CD4-positive, CD25-positive, alpha-beta regulatory T cell (primary cell): ENCODE results near the gene FAM43B. TPM values are rescaled to one million over a fixed set of nuclear protein-coding genes. Genes with fewer than 3 reads are reported as not detected.

ENCODE experiments used
- ATAC-seq, 2 donors: fragments of 150-1000 bp; cut with Tn5 transposase; one replicate each; pipeline ENCODE4 v1.10.0; 2021; ENCODE audit warnings: low read depth in 2 of 2, moderate number of reproducible peaks in 2 of 2, moderate library complexity in 1 of 2
- DNase-seq, 3 donors: peaks; one replicate each; pipeline versions ENCODE4 v3.0.0 to v3.0.0-alpha.2; 2012 to 2022; ENCODE audit warnings: mixed read lengths in 1 of 3
- H3K27ac ChIP-seq: one replicate; pipeline ENCODE4 v1.7.0; 2013; ENCODE audit warnings: mild to moderate bottlenecking, low read length; ENCODE audit not compliant: insufficient read depth, poor library complexity, severe bottlenecking
- H3K27me3 ChIP-seq: one replicate; pipeline ENCODE4 v1.7.0; 2013; ENCODE audit warnings: low read length; ENCODE audit not compliant: control insufficient read depth, insufficient read depth
- H3K36me3 ChIP-seq: one replicate; pipeline ENCODE4 v1.7.0; 2013; ENCODE audit warnings: mild to moderate bottlenecking, low read length, moderate library complexity; ENCODE audit not compliant: control insufficient read depth, insufficient read depth
- H3K4me1 ChIP-seq: 2 replicates; pipeline ENCODE4 v1.7.0; 2013; ENCODE audit warnings: mild to moderate bottlenecking, low read length; ENCODE audit not compliant: insufficient read depth, control insufficient read depth, poor library complexity, severe bottlenecking
- H3K4me3 ChIP-seq: one replicate; pipeline ENCODE4 v1.7.0; 2013; ENCODE audit warnings: low read depth, mild to moderate bottlenecking, low read length, moderate library complexity
- H3K9me3 ChIP-seq, 2 experiments: 1 replicate in 1 of 2; 2 replicates in 1 of 2; pipeline ENCODE4 v1.7.0; 2013; ENCODE audit warnings: low read length in 2 of 2, mild to moderate bottlenecking in 1 of 2, moderate library complexity in 1 of 2; ENCODE audit not compliant: control insufficient read depth in 2 of 2
- H3K27ac Mint-ChIP-seq, 3 donors: one replicate each; pipeline ENCODE4 v1.8.0; 2020 to 2022; ENCODE audit warnings: mild to moderate bottlenecking in 3 of 3, mixed read lengths in 3 of 3, moderate library complexity in 2 of 3
- H3K27me3 Mint-ChIP-seq: one replicate; pipeline ENCODE4 v1.8.0; 2022; ENCODE audit warnings: mild to moderate bottlenecking, mixed read lengths
- H3K36me3 Mint-ChIP-seq: one replicate; pipeline ENCODE4 v1.8.0; 2020; ENCODE audit warnings: mixed read lengths
- H3K4me1 Mint-ChIP-seq, 4 donors: one replicate each; pipeline ENCODE4 v1.8.0; 2020 to 2022; ENCODE audit warnings: mixed read lengths in 4 of 4, mild to moderate bottlenecking in 1 of 4
- H3K4me3 Mint-ChIP-seq, 4 donors: one replicate each; pipeline ENCODE4 v1.8.0; 2020 to 2022; ENCODE audit warnings: mild to moderate bottlenecking in 4 of 4, mixed read lengths in 4 of 4, moderate library complexity in 3 of 4
- H3K9me3 Mint-ChIP-seq, 7 donors: one replicate each; pipeline ENCODE4 v1.8.0; 2020 to 2022; ENCODE audit warnings: mixed read lengths in 7 of 7, mild to moderate bottlenecking in 3 of 7, moderate library complexity in 2 of 7
- polyA plus RNA-seq, 4 donors: library from polyadenylated mRNA; unstranded; fragments of 300-500 nt; fragmentation: Illumina TruSeq; gene quantifications; one replicate each; pipeline ENCODE4 v1.2.3, GENCODE V29; 2021
- total RNA-seq: library from RNA; stranded (reverse); gene quantifications from one replicate; pipeline ENCODE4 v1.2.3, GENCODE V29; 2022

Gene FAM43B
- total and polyA plus RNA-seq, 5 donors from 2014 or later: not detected

DNA sequence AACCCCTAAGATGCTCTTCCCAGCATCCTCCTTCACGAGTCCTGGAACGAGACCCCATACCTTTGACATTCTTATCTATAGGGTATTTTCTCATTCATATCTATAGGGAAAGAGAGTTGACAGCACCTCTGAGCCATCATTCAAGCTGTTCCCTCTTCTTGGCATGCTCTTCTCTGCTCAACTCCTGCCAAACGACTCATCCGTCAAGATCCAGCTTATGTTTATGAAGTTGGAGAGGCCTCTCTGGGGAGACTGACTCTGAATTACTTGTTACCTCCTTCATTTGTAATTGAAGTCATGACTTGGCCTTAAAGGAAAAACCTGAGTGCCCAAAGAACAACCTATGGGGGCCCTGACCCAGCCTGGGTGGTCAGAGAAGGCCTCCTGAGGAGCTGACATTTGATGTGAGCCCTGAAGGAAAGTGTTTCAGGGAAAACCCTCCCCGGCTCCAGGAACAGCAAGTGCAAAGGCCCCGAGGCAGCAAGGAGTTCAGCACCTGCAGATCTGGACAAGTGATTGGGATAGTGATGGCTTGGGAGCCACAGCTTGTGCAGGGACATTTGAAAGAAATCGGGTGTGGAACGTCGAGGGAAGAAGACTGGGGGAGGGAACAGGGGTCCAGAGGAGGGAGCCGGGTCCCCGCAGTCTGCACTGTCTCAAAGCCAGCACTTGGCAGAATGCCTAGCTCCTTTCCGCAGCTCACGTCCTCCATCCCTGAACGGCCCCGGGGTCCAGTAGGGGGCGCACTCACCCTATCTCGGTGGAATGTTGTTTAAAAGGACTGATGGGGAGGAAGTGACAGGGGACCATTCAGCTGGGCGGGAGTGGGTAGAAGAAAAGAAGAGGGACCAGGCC, 22.5 kb downstream of the FAM43B start:
- H3K27me3 ChIP-seq: no peaks in the 10 kb centered on the region
- H3K4me1 ChIP-seq: no peaks in the 10 kb centered on the region
- no peak overlapping the region for H3K27ac ChIP-seq
- H3K36me3 ChIP-seq: no peaks in the 10 kb centered on the region
- Mint-ChIP-seq H3K4me1 (peaks cover 0 to 6% (median 4%) of the 10 kb centered on the region in 4 donors), H3K9me3 (peaks cover 0 to 6% (median 2%) of the 10 kb centered on the region in 7 donors), H3K4me3 (no peak overlapping the region), H3K36me3 (no peaks in the 10 kb centered on the region), H3K27me3 (peaks cover 18% of the 10 kb centered on the region), H3K27ac (no peak overlapping the region)
- H3K4me3 ChIP-seq: no peak overlapping the region
- ATAC-seq (peak; percentile 31 to 50), DNase-seq (peak; percentile 11 to 73 (median 36))
- H3K9me3 ChIP-seq: no peaks in the 10 kb centered on the region

DNA sequence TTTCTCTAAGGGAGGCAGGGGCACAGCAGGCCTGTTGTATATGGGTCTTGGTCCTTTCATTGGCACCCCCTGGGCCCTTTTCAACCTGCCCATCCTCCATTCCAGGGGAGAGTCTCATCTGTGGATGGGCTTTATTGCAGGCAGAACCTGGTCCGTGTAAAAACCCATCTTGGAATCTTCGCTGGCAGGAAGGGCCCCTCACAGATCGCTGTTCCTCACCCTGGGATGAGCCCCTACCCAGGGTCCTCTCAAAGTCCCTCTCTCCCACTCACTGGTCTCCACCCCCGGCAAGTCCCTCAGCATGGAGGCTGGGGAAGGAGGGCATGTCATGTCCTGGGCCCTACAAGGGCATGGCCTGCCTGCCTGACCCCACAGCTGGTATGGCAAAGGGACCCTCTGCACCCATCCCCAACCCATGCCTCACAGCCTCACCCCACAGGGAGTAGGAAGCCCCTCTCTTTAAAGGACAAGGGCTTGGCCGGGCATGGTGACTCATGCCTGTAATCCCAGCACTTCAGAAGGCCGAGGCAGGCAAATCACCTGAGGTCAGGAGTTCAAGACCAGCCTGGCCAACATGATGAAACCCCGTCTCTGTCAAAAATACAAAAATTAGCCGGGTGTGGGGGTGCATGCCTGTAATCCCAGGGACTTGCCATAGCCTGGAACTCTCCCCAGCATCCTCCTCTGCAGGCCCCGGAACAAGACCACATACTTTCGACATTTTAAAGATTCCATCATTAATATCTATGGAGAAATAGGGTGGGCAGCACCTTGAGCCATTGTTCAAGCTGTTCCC, 23.4 kb downstream of the FAM43B start:
- H3K9me3 Mint-ChIP-seq: peaks cover 0 to 6% (median 2%) of the 10 kb centered on the region in 7 donors
- no peak overlapping the region for H3K27ac Mint-ChIP-seq
- no peaks in the 10 kb centered on the region for H3K36me3 Mint-ChIP-seq
- ATAC-seq (no peak), DNase-seq (no peak)
- no peak overlapping the region for H3K4me3 Mint-ChIP-seq
- Histone ChIP-seq H3K36me3 (no peaks in the 10 kb centered on the region), H3K4me3 (no peak overlapping the region), H3K4me1 (no peaks in the 10 kb centered on the region), H3K27me3 (no peaks in the 10 kb centered on the region), H3K27ac (no peak overlapping the region), H3K9me3 (no peaks in the 10 kb centered on the region)
- peaks cover 0 to 6% (median 4%) of the 10 kb centered on the region in 4 donors for H3K4me1 Mint-ChIP-seq
- H3K27me3 Mint-ChIP-seq: peaks cover 18% of the 10 kb centered on the region

GRCh38 chr1:20578062-20578461, 25.7 kb downstream of the FAM43B start:
- Mint-ChIP-seq H3K4me3 (no peak overlapping the region), H3K4me1 (peaks cover 0 to 6% (median 4%) of the 10 kb centered on the region in 4 donors), H3K27ac (no peak overlapping the region), H3K36me3 (no peaks in the 10 kb centered on the region), H3K9me3 (peaks cover 0 to 2% (median 0%) of the 10 kb centered on the region in 7 donors), H3K27me3 (peaks cover 21% of the 10 kb centered on the region)
- Histone ChIP-seq H3K4me3 (no peak overlapping the region), H3K4me1 (no peaks in the 10 kb centered on the region), H3K27me3 (no peaks in the 10 kb centered on the region), H3K36me3 (no peaks in the 10 kb centered on the region), H3K9me3 (no peaks in the 10 kb centered on the region), H3K27ac (no peak overlapping the region)
- no peak for ATAC-seq
- no peak for DNase-seq

- no peaks in the 10 kb centered on the region for H3K36me3 Mint-ChIP-seq
- no peak overlapping the region for H3K27ac ChIP-seq
- no peaks in the 10 kb centered on the region for H3K4me1 ChIP-seq
- ATAC-seq: no peak
- no peaks in the 10 kb centered on the region for H3K9me3 ChIP-seq
- no peak overlapping the region for H3K27ac Mint-ChIP-seq
- H3K4me1 Mint-ChIP-seq: peaks cover 0 to 3% (median under 1%) of the 10 kb centered on the region in 4 donors
- no peak for DNase-seq
- peaks cover 14% of the 10 kb centered on the region for H3K27me3 Mint-ChIP-seq
- H3K27me3 ChIP-seq: no peaks in the 10 kb centered on the region
- H3K4me3 Mint-ChIP-seq: no peak overlapping the region
- H3K4me3 ChIP-seq: no peak overlapping the region
- peaks cover 0 to 2% (median 0%) of the 10 kb centered on the region in 7 donors for H3K9me3 Mint-ChIP-seq
- H3K36me3 ChIP-seq: no peaks in the 10 kb centered on the region
Measured at GRCh38 chr1:20578721-20579395, 26.5 kb downstream of the FAM43B start.

DNA sequence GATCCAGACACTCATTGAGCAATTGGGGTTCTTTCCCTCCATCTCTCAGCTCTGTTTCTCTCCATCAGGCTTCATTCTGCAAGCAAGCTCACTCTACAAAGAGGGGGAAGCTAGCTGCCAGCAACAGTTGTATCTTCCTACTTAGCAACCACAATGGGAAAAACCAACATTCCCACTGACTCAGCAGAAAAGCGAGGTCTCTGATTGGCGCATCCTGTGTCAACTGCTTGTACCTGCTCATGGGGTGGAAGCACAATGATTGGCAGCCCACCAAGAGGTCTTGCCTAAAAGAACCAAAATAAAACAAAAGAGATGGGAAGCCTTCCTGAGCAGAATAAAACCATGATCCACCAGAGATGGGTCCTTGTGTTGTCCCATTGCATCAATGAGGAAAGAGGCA, 32.5 kb downstream of the FAM43B start:
- no peak overlapping the region for H3K4me3 Mint-ChIP-seq
- no peak overlapping the region for H3K27ac ChIP-seq
- peaks cover 3% of the 10 kb centered on the region for H3K27me3 ChIP-seq
- H3K36me3 ChIP-seq: no peaks in the 10 kb centered on the region
- no peak for DNase-seq
- H3K4me1 Mint-ChIP-seq: peaks cover 0 to 13% (median 5%) of the 10 kb centered on the region in 4 donors
- H3K4me1 ChIP-seq: no peaks in the 10 kb centered on the region
- peaks cover 0 to 3% (median 0%) of the 10 kb centered on the region in 7 donors for H3K9me3 Mint-ChIP-seq
- no peak for ATAC-seq
- no peaks in the 10 kb centered on the region for H3K9me3 ChIP-seq
- no peak overlapping the region for H3K27ac Mint-ChIP-seq
- peaks cover 55% of the 10 kb centered on the region for H3K27me3 Mint-ChIP-seq
- no peak overlapping the region for H3K4me3 ChIP-seq
- no peaks in the 10 kb centered on the region for H3K36me3 Mint-ChIP-seq

DNA sequence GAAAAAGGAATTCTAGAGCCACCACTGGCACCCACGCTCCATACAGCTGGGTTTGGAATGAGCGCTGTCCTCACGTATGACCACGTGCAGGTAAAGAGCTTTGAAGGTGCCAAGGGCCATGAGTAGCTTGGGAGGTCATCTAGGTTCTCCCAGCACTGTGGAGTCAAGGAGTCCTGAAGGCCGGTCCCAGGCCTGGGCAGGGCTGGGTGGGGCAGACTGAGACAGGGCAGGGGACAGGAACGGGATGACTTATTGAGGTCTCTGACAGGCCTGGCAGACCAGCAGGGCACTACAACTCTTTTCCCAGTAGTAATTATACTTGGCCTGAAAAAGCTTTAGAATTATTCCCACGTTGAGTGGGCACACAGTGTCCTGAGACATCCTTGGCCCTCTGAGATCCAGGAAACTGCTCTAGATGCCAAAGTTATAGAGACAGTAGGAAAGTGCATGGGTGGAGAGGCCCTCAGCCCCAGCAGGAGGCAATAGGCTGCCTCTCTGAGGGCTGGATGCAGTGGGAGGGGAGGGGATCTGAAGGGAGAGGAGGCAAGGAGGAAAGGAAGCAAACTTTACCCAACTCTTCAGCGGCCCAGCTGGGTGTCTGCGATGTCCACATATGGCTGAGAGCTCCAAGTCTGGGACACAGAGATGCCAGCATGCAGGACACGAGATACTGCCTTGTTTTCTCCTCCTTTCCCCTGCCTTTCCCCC, 34.7 kb downstream of the FAM43B start:
- peaks cover 0 to 13% (median 6%) of the 10 kb centered on the region in 4 donors for H3K4me1 Mint-ChIP-seq
- peaks cover 57% of the 10 kb centered on the region for H3K27me3 Mint-ChIP-seq
- no peaks in the 10 kb centered on the region for H3K9me3 ChIP-seq
- H3K4me3 Mint-ChIP-seq: no peak overlapping the region
- H3K27ac Mint-ChIP-seq: no peak overlapping the region
- no peaks in the 10 kb centered on the region for H3K36me3 Mint-ChIP-seq
- H3K36me3 ChIP-seq: no peaks in the 10 kb centered on the region
- no peaks in the 10 kb centered on the region for H3K4me1 ChIP-seq
- H3K9me3 Mint-ChIP-seq: peaks cover 0 to 3% (median 0%) of the 10 kb centered on the region in 7 donors
- H3K4me3 ChIP-seq: no peak overlapping the region
- peaks cover 11% of the 10 kb centered on the region for H3K27me3 ChIP-seq
- DNase-seq: no peak
- ATAC-seq: no peak
- H3K27ac ChIP-seq: no peak overlapping the region

GRCh38 chr1:20587661-20588053, 35.3 kb downstream of the FAM43B start:
- H3K27me3 Mint-ChIP-seq: peaks cover 61% of the 10 kb centered on the region
- no peak overlapping the region for H3K27ac Mint-ChIP-seq
- Histone ChIP-seq H3K27ac (no peak overlapping the region), H3K36me3 (no peaks in the 10 kb centered on the region), H3K4me1 (no peaks in the 10 kb centered on the region), H3K4me3 (no peak overlapping the region), H3K27me3 (peaks cover 11% of the 10 kb centered on the region), H3K9me3 (no peaks in the 10 kb centered on the region)
- ATAC-seq (no peak), DNase-seq (no peak)
- no peaks in the 10 kb centered on the region for H3K36me3 Mint-ChIP-seq
- peaks cover 0 to 3% (median 0%) of the 10 kb centered on the region in 7 donors for H3K9me3 Mint-ChIP-seq
- H3K4me3 Mint-ChIP-seq: no peak overlapping the region
- peaks cover 0 to 13% (median 6%) of the 10 kb centered on the region in 4 donors for H3K4me1 Mint-ChIP-seq
